ENCODE measurements around the gene NOA1. TPM values are rescaled to one million over a fixed set of nuclear protein-coding genes. Genes with fewer than 3 reads are reported as not detected.
A peak's percentile ranks its signal among the peaks of the same experiment; 100 is the strongest.

The NOA1 gene
- total RNA-seq, 1 donor from 2014 or later = 14.5 TPM

DNA sequence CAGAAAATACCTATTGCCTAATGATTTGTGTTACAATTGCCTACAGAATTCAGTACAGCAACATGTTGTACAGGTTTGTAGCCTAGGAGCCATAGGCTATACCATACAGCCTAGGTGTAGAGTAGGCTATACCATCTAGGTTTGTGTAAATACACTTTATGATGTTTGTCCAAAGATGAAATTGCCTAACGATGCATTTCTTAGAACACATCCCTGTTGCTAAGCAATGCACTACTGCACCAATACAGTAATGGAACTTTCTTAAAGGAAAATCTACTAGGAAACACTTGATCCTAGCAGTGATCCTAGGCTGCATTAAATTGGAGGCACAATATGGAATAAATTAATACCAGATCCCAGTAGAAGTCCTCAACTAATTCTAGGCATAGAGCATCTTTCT lies 18.3 kb downstream of the NOA1 start:
- H3K36me3 Mint-ChIP-seq (ENCODE audit: low read depth) = peaks cover 10% of the 10 kb centered on the region
- no peaks in the 10 kb centered on the region for H3K27me3 Mint-ChIP-seq (ENCODE audit: low read depth)
- H3K4me1 Mint-ChIP-seq (ENCODE audit: low read depth) = peaks cover 12% of the 10 kb centered on the region
- no peak overlapping the region for H3K27ac Mint-ChIP-seq (ENCODE audit: unreplicated experiment)
- no peak for DNase-seq (ENCODE audit: low spot score)
- no peak overlapping the region for H3K4me3 Mint-ChIP-seq (ENCODE audit: unreplicated experiment)
- no peaks in the 10 kb centered on the region for H3K9me3 Mint-ChIP-seq (ENCODE audit: low read depth)
- TF ChIP-seq, protein P1, sequence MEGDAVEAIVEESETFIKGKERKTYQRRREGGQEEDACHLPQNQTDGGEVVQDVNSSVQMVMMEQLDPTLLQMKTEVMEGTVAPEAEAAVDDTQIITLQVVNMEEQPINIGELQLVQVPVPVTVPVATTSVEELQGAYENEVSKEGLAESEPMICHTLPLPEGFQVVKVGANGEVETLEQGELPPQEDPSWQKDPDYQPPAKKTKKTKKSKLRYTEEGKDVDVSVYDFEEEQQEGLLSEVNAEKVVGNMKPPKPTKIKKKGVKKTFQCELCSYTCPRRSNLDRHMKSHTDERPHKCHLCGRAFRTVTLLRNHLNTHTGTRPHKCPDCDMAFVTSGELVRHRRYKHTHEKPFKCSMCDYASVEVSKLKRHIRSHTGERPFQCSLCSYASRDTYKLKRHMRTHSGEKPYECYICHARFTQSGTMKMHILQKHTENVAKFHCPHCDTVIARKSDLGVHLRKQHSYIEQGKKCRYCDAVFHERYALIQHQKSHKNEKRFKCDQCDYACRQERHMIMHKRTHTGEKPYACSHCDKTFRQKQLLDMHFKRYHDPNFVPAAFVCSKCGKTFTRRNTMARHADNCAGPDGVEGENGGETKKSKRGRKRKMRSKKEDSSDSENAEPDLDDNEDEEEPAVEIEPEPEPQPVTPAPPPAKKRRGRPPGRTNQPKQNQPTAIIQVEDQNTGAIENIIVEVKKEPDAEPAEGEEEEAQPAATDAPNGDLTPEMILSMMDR (IDR thresholded peaks at IDR 0.05) = no peak

DNA sequence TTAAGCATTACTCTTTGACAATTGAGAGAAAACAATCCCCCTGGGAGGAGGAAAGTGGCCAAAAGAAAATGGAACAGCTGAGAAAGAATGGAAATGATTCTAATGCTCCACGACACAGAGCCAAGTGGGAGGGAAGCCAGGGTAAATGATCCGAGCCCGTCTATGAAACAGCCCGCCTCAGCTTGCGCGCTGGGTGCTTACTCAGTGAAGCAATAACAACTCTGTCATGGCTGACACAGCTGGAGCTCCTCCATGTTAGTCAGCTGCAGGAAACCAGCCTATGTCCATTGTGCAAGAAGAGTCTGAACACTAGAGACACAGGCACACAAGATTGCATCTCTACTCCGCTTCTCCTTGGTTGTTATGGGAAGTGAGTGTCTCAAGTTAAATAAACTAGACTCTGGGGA lies 19.3 kb downstream of the NOA1 start:
- Mint-ChIP-seq H3K27ac (ENCODE audit: unreplicated experiment) (peak overlapping the region; percentile 82), H3K27me3 (ENCODE audit: low read depth) (no peaks in the 10 kb centered on the region), H3K9me3 (ENCODE audit: low read depth) (no peaks in the 10 kb centered on the region), H3K4me1 (ENCODE audit: low read depth) (peaks cover 12% of the 10 kb centered on the region), H3K4me3 (ENCODE audit: unreplicated experiment) (peak overlapping the region; percentile 11), H3K36me3 (ENCODE audit: low read depth) (peaks cover 6% of the 10 kb centered on the region)
- TF ChIP-seq, protein P1 (IDR thresholded peaks at IDR 0.05) = no peak
- no peak for DNase-seq (ENCODE audit: low spot score)

DNA sequence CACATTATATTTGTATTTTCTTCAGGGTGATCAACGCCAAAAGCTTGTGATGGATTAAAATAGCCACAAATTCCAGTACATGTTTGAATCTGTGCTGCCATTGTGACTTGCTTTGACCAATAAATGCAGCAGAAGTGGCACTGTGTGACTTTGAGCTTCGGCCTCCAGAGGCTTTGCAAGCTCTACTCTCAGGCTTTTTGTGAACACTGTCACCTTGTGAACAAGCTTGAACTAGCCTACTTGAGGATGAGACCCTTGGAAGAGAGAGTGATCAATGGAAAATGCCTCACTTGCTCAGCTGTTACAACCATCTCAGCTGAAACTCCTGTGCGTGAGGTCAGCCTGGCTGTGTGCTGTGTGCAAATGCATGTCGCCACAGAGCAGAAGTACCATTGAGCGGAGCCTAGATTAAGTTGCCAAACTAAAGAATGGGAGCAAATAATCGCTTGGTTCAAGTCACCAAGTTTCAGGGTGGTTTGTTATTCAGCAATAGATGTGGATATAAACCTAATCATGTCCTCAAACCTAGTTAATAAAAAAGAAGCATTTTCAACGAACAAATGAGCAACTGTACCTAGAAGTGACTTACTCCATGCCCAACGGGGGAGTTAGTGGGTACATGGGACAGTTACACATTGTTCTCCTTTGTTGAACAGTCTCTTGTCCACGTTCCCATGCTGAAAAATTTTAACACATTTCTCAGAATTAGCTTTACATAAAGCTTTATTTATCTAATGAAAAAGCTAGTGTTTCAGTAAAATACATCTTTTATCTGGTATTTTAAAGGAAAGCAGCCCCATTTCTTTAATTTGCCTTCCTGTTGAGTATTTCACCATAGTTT lies 23.5 kb downstream of the NOA1 start:
- Mint-ChIP-seq H3K4me3 (ENCODE audit: unreplicated experiment) (no peak overlapping the region), H3K9me3 (ENCODE audit: low read depth) (no peaks in the 10 kb centered on the region), H3K4me1 (ENCODE audit: low read depth) (peaks cover 12% of the 10 kb centered on the region), H3K27ac (ENCODE audit: unreplicated experiment) (no peak overlapping the region), H3K36me3 (ENCODE audit: low read depth) (no peaks in the 10 kb centered on the region), H3K27me3 (ENCODE audit: low read depth) (no peaks in the 10 kb centered on the region)
- TF ChIP-seq, protein P1 (IDR thresholded peaks at IDR 0.05) = no peak
- DNase-seq (ENCODE audit: low spot score) = no peak

DNA sequence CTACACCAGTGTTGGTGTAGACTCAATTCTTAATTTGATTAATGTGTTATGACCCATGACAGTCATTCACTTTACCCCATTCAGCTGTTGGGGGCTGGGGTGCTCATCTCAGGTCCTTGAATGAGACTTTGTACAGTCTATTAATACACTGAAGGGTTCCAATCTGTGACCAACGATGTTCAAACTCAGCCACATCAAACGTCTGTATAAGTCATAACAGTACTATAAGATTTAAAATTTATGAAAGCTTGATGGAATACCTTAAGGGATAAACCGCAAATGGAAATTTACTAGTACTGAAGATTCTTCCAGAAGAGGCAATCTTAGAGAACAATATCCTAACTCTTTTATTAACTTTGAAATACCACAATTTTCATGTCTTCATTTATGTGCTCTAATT lies 36.0 kb downstream of the NOA1 start:
- Mint-ChIP-seq H3K36me3 (ENCODE audit: low read depth) (peaks cover 10% of the 10 kb centered on the region), H3K9me3 (ENCODE audit: low read depth) (no peaks in the 10 kb centered on the region), H3K27ac (ENCODE audit: unreplicated experiment) (no peak overlapping the region), H3K4me1 (ENCODE audit: low read depth) (peaks cover 11% of the 10 kb centered on the region), H3K27me3 (ENCODE audit: low read depth) (no peaks in the 10 kb centered on the region), H3K4me3 (ENCODE audit: unreplicated experiment) (no peak overlapping the region)
- TF ChIP-seq, protein P1 (IDR thresholded peaks at IDR 0.05) = no peak
- no peak for DNase-seq (ENCODE audit: low spot score)

DNA sequence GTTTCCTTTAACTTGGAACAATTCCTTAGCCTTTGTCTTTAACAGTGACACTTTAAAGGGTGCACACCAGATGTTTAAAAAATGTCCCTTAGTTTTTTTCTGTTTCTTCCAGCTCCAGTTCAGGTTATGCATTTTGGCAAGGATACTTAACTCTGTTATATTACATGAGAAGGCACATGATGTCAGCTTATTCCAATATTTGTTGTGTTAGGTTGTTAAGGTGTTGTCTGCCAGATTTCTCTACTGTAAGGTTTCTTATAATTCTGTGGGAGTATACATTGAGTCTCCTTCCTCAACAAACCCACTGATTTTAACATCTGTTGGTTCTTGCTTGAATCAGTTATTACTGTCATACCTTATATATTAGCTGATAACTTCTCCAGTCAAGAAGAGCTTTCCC lies 36.4 kb downstream of the NOA1 start:
- Mint-ChIP-seq H3K36me3 (ENCODE audit: low read depth) (peaks cover 12% of the 10 kb centered on the region), H3K4me1 (ENCODE audit: low read depth) (peaks cover 11% of the 10 kb centered on the region)

More for the DNA sequence above, 36.4 kb downstream of the NOA1 start:
- no peaks in the 10 kb centered on the region for H3K9me3 Mint-ChIP-seq (ENCODE audit: low read depth)
- H3K27ac Mint-ChIP-seq (ENCODE audit: unreplicated experiment) = no peak overlapping the region
- TF ChIP-seq, protein P1 (IDR thresholded peaks at IDR 0.05) = no peak
- no peaks in the 10 kb centered on the region for H3K27me3 Mint-ChIP-seq (ENCODE audit: low read depth)
- H3K4me3 Mint-ChIP-seq (ENCODE audit: unreplicated experiment) = no peak overlapping the region
- DNase-seq (ENCODE audit: low spot score) = no peak

Data from chondrocyte (in vitro differentiated cells).